Heart left ventricle (tissue), 13 donors: ENCODE results near the gene CNOT1.

ENCODE experiments used
- CTCF ChIP-seq, 12 donors: fragments of 200-600 bp; sonication (generic) in 4 of 12; IDR thresholded peaks; one replicate each; pipeline versions ENCODE4 v1.5.0 to v1.8.0; 2018 to 2022; ENCODE audit warnings: antibody characterized with exemption in 12 of 12, mild to moderate bottlenecking in 5 of 12
- POLR2A ChIP-seq, 2 donors: fragments of 450-650 bp; IDR thresholded peaks; one replicate each; pipeline ENCODE4 v1.6.1; 2017; ENCODE audit warnings: antibody characterized with exemption in 2 of 2, mild to moderate bottlenecking in 2 of 2, moderate library complexity in 2 of 2
- donor health status: ischemic (EF 13 %, LVEDD 7.1; RV severe dilation, severe dysfunction).
- donor health status: DM: no; HTN: yes; CAD: no.
- donor health status: DM: no; HTN: no; CAD: no.
- donor health status: ischemic (EF 25% LVEDD 6.9; RV normal size, moderate dysfunction).
- donor health status: ischemic (EF 25% LVEDD 5.7; RV mildly dilated, moderate dysfunction).
- donor health status: ischemic (EF 35%, LVEDD 5.7; RV mildly dilated, moderate dysfunction).
- donor health status: nonischemic (EF 11% LVEDD 7.7; RV severe dilation, severe dysfunction).
- donor health status: DM: yes; HTN: yes; CAD: no.
- donor health status: PGD.
- donor health status: ischemic (EF 29% LVEDD 5.4; RV normal size, mild dysfunction).
- donor health status: nonischemic (EF 23%, LVEDD 6.1; RV moderate dilation, normal function).

GRCh38 chr16:58494981-58495520 is 134.6 kb downstream of the CNOT1 start:
- TF ChIP-seq CTCF (IDR thresholded peaks at IDR 0.05) (peak; percentile 13 to 70 (median 42)), POLR2A (IDR thresholded peaks at IDR 0.05) (no peak)
